IMR-90 (cell line): ENCODE results near the gene C16orf74. TPM values are rescaled to one million over a fixed set of nuclear protein-coding genes. Genes with fewer than 3 reads are reported as not detected.

ENCODE experiments used
- ATAC-seq: fragments of 200-7000 bp; cut with Tn5 transposase; 2 replicates; pipeline ENCODE4 v1.9.1; 2020; ENCODE audit warnings: low read depth, mild to moderate bottlenecking, moderate library complexity
- BruUV-seq: library from RNA; stranded (reverse); fragments of 400-500 nt; replicated peaks from 2 replicates; lab custom pipeline; 2021; lab: Mats Ljungman, UMichigan
- CTCF ChIA-PET: fragments of 300-600 bp; formaldehyde crosslinking; extraction: SDS; loops from one replicate; lab custom pipeline; 2021; ENCODE audit warnings: antibody characterized with exemption; lab: Yijun Ruan, JAX
- POLR2A ChIA-PET: fragments of 300-600 bp; sonication (Branson Sonifier 250); formaldehyde crosslinking; loops from one replicate; lab custom pipeline; 2022; ENCODE audit warnings: antibody characterized with exemption; ENCODE audit not compliant: unreplicated experiment; lab: Charles Lee
- DNase-seq: peaks from one replicate; pipeline ENCODE4 v3.0.0; 2013
- H2AFZ ChIP-seq: replicated peaks from 2 replicates; pipeline ENCODE3; 2013; ENCODE audit warnings: low read length, mild to moderate bottlenecking; ENCODE audit not compliant: poor library complexity
- H2AK5ac ChIP-seq: 2 replicates; pipeline ENCODE4 v1.6.1; 2013; ENCODE audit warnings: low read depth, low read length, inconsistent platforms
- H2AK9ac ChIP-seq: replicated peaks from 2 replicates; pipeline ENCODE3; 2013; ENCODE audit warnings: mild to moderate bottlenecking, low read depth, low read length, moderate library complexity; ENCODE audit not compliant: poor library complexity
- H2BK120ac ChIP-seq: 2 replicates; pipeline ENCODE4 v1.6.1; 2013; ENCODE audit warnings: low read depth, low read length, inconsistent platforms
- H2BK15ac ChIP-seq: 3 replicates; pipeline ENCODE4 v1.6.1; 2013; ENCODE audit warnings: low read depth, low read length, inconsistent platforms
- H2BK20ac ChIP-seq: 2 replicates; pipeline ENCODE4 v1.6.1; 2013; ENCODE audit warnings: low read depth, mild to moderate bottlenecking, inconsistent platforms, low read length, moderate library complexity
- H2BK5ac ChIP-seq: 2 replicates; pipeline ENCODE4 v1.6.1; 2013; ENCODE audit warnings: mild to moderate bottlenecking, low read depth, low read length, inconsistent platforms; ENCODE audit not compliant: poor library complexity, severe bottlenecking
- H3K14ac ChIP-seq: replicated peaks from 2 replicates; pipeline ENCODE4 v1.6.1; 2013; ENCODE audit warnings: low read depth, low read length, inconsistent platforms
- H3K18ac ChIP-seq: 2 replicates; pipeline ENCODE4 v1.6.1; 2013; ENCODE audit warnings: low read depth, low read length, control low read depth
- H3K23ac ChIP-seq: 2 replicates; pipeline ENCODE4 v1.6.1; 2013; ENCODE audit warnings: low read depth, low read length, inconsistent platforms
- H3K27ac ChIP-seq: 2 replicates; pipeline ENCODE4 v1.5.1; 2013; ENCODE audit warnings: mild to moderate bottlenecking, control low read depth, low read length; ENCODE audit not compliant: insufficient read depth
- H3K27me3 ChIP-seq: 2 replicates; pipeline ENCODE4 v1.6.1; 2013; ENCODE audit warnings: low read length; ENCODE audit not compliant: control insufficient read depth, insufficient read depth
- H3K36me3 ChIP-seq: 2 replicates; pipeline ENCODE4 v1.6.1; 2013; ENCODE audit warnings: low read length, mixed read lengths; ENCODE audit not compliant: control insufficient read depth, insufficient read depth
- H3K4ac ChIP-seq: 2 replicates; pipeline ENCODE4 v1.6.1; 2013; ENCODE audit warnings: low read depth, low read length, inconsistent platforms
- H3K4me1 ChIP-seq: 2 replicates; pipeline ENCODE4 v1.6.1; 2013; ENCODE audit warnings: low read length, mixed read lengths; ENCODE audit not compliant: control insufficient read depth, insufficient read depth
- H3K4me2 ChIP-seq: 2 replicates; pipeline ENCODE4 v1.6.1; 2013; ENCODE audit warnings: low read depth, mild to moderate bottlenecking, control low read depth, low read length, moderate library complexity
- H3K4me3 ChIP-seq: 2 replicates; pipeline ENCODE4 v1.5.1; 2013; ENCODE audit warnings: low read depth, mild to moderate bottlenecking, control low read depth, low read length, moderate library complexity; ENCODE audit not compliant: insufficient read depth
- H3K56ac ChIP-seq: 2 replicates; pipeline ENCODE4 v1.6.1; 2013; ENCODE audit warnings: low read length, inconsistent platforms; ENCODE audit not compliant: insufficient read depth; ENCODE audit errors: extremely low read depth
- H3K79me1 ChIP-seq, 2 experiments: 2 replicates each; pipeline ENCODE4 v1.6.1; 2013; ENCODE audit warnings: low read length in 2 of 2, inconsistent platforms in 1 of 2, low read depth in 1 of 2
- H3K9ac ChIP-seq: 2 replicates; pipeline ENCODE4 v1.6.1; 2013; ENCODE audit warnings: low read depth, low read length, control low read depth
- H3K9me1 ChIP-seq: 2 replicates; pipeline ENCODE4 v1.6.1; 2013; ENCODE audit warnings: low read length, inconsistent platforms; ENCODE audit not compliant: insufficient read depth
- H3K9me3 ChIP-seq: 2 replicates; pipeline ENCODE4 v1.6.1; 2013; ENCODE audit warnings: low read length; ENCODE audit not compliant: control insufficient read depth, insufficient read depth
- H4K20me1 ChIP-seq: 2 replicates; pipeline ENCODE4 v1.6.1; 2013; ENCODE audit warnings: low read length, inconsistent platforms; ENCODE audit not compliant: insufficient read depth
- H4K5ac ChIP-seq: 2 replicates; pipeline ENCODE4 v1.6.1; 2013; ENCODE audit warnings: mild to moderate bottlenecking, low read depth, low read length, control low read depth
- H4K8ac ChIP-seq, 2 experiments: 2 replicates each; pipeline ENCODE4 v1.6.1; 2013; ENCODE audit warnings: low read depth in 2 of 2, low read length in 2 of 2, control low read depth in 1 of 2, inconsistent platforms in 1 of 2
- H4K91ac ChIP-seq: 2 replicates; pipeline ENCODE4 v1.6.1; 2013; ENCODE audit warnings: low read depth, low read length, inconsistent platforms; ENCODE audit not compliant: insufficient read depth
- CTCF ChIP-seq: conservative IDR thresholded peaks from 2 replicates; pipeline ENCODE4 v1.5.1; 2012; ENCODE audit warnings: mild to moderate bottlenecking, low read depth, low read length, improper control_type of control experiment
- ELK1 ChIP-seq: fragments of 150-350 bp; IDR thresholded peaks from 2 replicates; pipeline ENCODE4 v1.6.1; 2016; ENCODE audit warnings: low read depth, mild to moderate bottlenecking, low read length, moderate library complexity, borderline replicate concordance
- MAZ ChIP-seq: IDR thresholded peaks from 2 replicates; pipeline ENCODE4 v1.6.1; 2012; ENCODE audit warnings: low read depth, mild to moderate bottlenecking, low read length, improper control_type of control experiment, moderate library complexity, borderline replicate concordance
- MXI1 ChIP-seq: IDR thresholded peaks from 2 replicates; pipeline ENCODE4 v1.6.1; 2012; ENCODE audit warnings: low read depth, mild to moderate bottlenecking, low read length, moderate library complexity, borderline replicate concordance
- RAD21 ChIP-seq: IDR thresholded peaks from 2 replicates; pipeline ENCODE4 v1.6.1; 2012; ENCODE audit warnings: low read length, improper control_type of control experiment
- SMC3 ChIP-seq: fragments of 150-350 bp; IDR thresholded peaks from 2 replicates; pipeline ENCODE4 v1.6.1; 2016; ENCODE audit warnings: low read depth, mild to moderate bottlenecking, antibody characterized with exemption, low read length, moderate library complexity
- USF2 ChIP-seq: fragments of 150-350 bp; IDR thresholded peaks from 2 replicates; pipeline ENCODE4 v1.6.1; 2017; ENCODE audit warnings: mild to moderate bottlenecking, antibody characterized with exemption, low read length, low read depth
- WGBS, 2 experiments: methylation state at CpG; one replicate each; pipeline versions ENCODE4 v1.1.5 to v1.1.7; 2013; ENCODE audit warnings: missing lambda C conversion rate in 2 of 2; ENCODE audit not compliant: insufficient read length in 1 of 2; ENCODE audit errors: extremely low coverage in 2 of 2; 5-methylcytosine and 5-hydroxymethylcytosine counted together
- dilution Hi-C: fragments of 300-500 bp; cut with HindIII; formaldehyde crosslinking; loops from one replicate; pipeline ENCODE4 v1.14.3; 2018; ENCODE audit warnings: low sequenced_read_pairs; ENCODE audit not compliant: unreplicated experiment
- in situ Hi-C: fragments of 300-500 bp; cut with MboI; formaldehyde crosslinking; loops from 3 replicates; pipeline ENCODE4 v1.14.3; 2019; ENCODE audit warnings: low sequenced_read_pairs, inconsistent platforms, mixed read lengths
- intact Hi-C: fragments of 100-400 bp; cut with micrococcal nuclease; formaldehyde crosslinking; loops from 2 replicates; pipeline ENCODE4 v1.10.0; 2022
- polyA plus RNA-seq, 3 experiments: library from polyadenylated mRNA; depleted of rRNA; stranded (reverse); fragments of >200 nt; gene quantifications; 2 replicates each; pipeline ENCODE4 v1.2.3, GENCODE V29; 2012; ENCODE audit warnings: low replicate concordance in 1 of 3
- total RNA-seq: library from RNA; depleted of rRNA; stranded (reverse); fragments of >200 nt; gene quantifications from 2 replicates; pipeline ENCODE4 v1.2.3, GENCODE V29; 2012

Gene C16orf74
- total and polyA plus RNA-seq, 2 of the 4 experiments (the other 2 are of a cell fraction) = 4.5 to 12.2 TPM

GRCh38 chr16:85675251-85675874 lies 75.5 kb downstream of the C16orf74 start:
- in situ Hi-C loops (no loop called here), dilution Hi-C loops (no loop called here), intact Hi-C loops (loop anchor here (2.0 to 5.0 kb wide), 3 partner anchors 43 to 341 kb away; partner anchors contain the start of genes COX4I1 and EMC8)
- ChIA-PET POLR2A (no interaction called here), CTCF (interaction anchor here (0.7 to 1.1 kb wide), 3 partner anchors 14 to 207 kb away, joined by 3 read pairs; no protein-coding TSS in a partner anchor)
- Histone ChIP-seq H4K5ac (no peak overlapping the region), H3K79me1 (peaks cover 6 to 14% of the 10 kb centered on the region in 2 experiments; a peak in 3 of 4 replicates), H3K23ac (no peak overlapping the region), H3K14ac (no peak overlapping the region), H3K9ac (no peak overlapping the region), H3K9me1 (no peaks in the 10 kb centered on the region), H3K27ac (no peak overlapping the region), H3K4me1 (peaks cover 11% of the 10 kb centered on the region), H4K20me1 (peaks cover 13% of the 10 kb centered on the region), H3K9me3 (no peaks in the 10 kb centered on the region), H3K4me2 (no peak overlapping the region), H2BK20ac (no peak overlapping the region), H2AK9ac (no peak overlapping the region), H3K18ac (no peak overlapping the region), H2BK15ac (no peak overlapping the region), H2AK5ac (no peak overlapping the region), H3K56ac (no peak overlapping the region), H4K91ac (no peak overlapping the region), H3K4ac (no peak overlapping the region), H3K36me3 (peaks cover 38% of the 10 kb centered on the region), H2BK5ac (no peak overlapping the region), H2BK120ac (no peak overlapping the region), H3K4me3 (no peak overlapping the region), H3K27me3 (no peaks in the 10 kb centered on the region), H4K8ac (no peak overlapping the region), H2AFZ (no peak overlapping the region)
- TF ChIP-seq SMC3 (peak; percentile 60), USF2 (0 out of 2 replicates have a peak, but pooled peaks have one; percentile 5), MXI1 (peak; percentile 64; the same call in 1 of the 2 replicates), RAD21 (peak; percentile 48), MAZ (no peak), CTCF (peak; percentile 57), ELK1 (no peak)
- BruUV-seq = TSS peak; percentile 44
- ATAC-seq (peak; percentile 53), DNase-seq (peak; percentile 56)
- 17% methylated on average over 1 of the region's 4 CpGs; no CpG with 5 or more reads in 1 of the 2 experiments for WGBS, 2 experiments
